ENCODE measurements around the gene ST6GALNAC5.

ST6GALNAC5 gene

DNA sequence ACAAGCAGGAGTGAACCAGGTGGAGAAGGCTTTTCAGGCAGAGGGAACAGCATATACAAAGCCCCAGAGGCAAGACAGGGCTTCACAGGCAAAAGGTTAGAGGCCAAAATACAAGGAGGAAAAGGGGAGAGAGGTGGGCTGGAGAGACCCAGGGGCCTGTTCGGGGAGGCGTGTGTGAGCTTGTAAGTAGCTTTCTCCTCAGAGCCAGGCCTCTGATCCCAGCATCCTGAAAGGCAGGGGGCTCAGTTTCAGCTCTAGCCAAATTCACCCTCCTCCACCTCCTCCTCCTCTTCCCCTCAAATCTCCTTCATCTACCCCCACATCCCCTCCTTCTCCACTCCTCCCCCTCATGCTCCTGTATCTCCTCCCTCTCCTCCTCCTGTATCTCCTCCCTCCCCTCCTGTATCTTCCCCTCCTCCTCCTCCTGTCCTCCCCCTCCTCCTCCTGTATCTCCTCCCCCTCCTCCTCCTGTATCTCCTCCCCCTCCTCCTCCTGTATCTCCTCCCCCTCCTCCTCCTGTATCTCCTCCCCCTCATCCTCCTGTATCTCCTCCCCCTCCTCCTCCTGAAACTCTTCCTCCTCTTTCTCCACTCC lies 148.6 kb downstream of the ST6GALNAC5 start:
- TF ChIP-seq, protein P1, sequence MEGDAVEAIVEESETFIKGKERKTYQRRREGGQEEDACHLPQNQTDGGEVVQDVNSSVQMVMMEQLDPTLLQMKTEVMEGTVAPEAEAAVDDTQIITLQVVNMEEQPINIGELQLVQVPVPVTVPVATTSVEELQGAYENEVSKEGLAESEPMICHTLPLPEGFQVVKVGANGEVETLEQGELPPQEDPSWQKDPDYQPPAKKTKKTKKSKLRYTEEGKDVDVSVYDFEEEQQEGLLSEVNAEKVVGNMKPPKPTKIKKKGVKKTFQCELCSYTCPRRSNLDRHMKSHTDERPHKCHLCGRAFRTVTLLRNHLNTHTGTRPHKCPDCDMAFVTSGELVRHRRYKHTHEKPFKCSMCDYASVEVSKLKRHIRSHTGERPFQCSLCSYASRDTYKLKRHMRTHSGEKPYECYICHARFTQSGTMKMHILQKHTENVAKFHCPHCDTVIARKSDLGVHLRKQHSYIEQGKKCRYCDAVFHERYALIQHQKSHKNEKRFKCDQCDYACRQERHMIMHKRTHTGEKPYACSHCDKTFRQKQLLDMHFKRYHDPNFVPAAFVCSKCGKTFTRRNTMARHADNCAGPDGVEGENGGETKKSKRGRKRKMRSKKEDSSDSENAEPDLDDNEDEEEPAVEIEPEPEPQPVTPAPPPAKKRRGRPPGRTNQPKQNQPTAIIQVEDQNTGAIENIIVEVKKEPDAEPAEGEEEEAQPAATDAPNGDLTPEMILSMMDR (conservative IDR thresholded peaks at IDR 0.05; ENCODE audit: control insufficient read depth, insufficient read depth, low read depth, low read length) = no peak
- DNase-seq (ENCODE audit: low read depth) = no peak

GRCh38 chr1:77016386-77016985 lies 149.2 kb downstream of the ST6GALNAC5 start:
- TF ChIP-seq, protein P1 (conservative IDR thresholded peaks at IDR 0.05; ENCODE audit: control insufficient read depth, insufficient read depth, low read depth, low read length) = no peak

More for the DNA sequence above, 148.6 kb downstream of the ST6GALNAC5 start:
- no peak overlapping the region for H3K4me3 ChIP-seq (ENCODE audit: control insufficient read depth, low read depth, low read length)

GRCh38 chr1:77018311-77018710 lies 151.0 kb downstream of the ST6GALNAC5 start:
- TF ChIP-seq, protein P1 (conservative IDR thresholded peaks at IDR 0.05; ENCODE audit: control insufficient read depth, insufficient read depth, low read depth, low read length) = no peak

More at GRCh38 chr1:77016386-77016985, 149.2 kb downstream of the ST6GALNAC5 start:
- DNase-seq (ENCODE audit: low read depth) = no peak
- no peak overlapping the region for H3K4me3 ChIP-seq (ENCODE audit: control insufficient read depth, low read depth, low read length)

DNA sequence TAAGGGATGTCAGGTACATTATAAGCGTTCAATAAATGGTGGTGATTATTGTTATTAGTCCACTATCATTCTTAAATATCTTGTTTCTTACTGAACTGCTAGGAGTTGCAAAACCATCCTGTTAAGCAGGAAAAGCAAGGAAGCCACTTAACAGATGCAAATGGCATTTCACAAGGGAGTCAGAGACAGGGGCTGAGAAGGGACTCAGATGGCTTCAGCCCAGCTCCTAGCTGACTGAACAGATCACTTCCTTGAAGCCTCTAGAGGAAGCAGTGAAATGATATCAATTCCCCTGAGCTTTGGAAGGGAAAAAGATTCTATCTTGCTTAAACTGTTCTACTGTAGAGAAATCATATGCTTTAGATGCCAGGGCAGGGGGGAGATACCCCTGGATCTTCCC lies 151.5 kb downstream of the ST6GALNAC5 start:
- TF ChIP-seq, protein P1 (conservative IDR thresholded peaks at IDR 0.05; ENCODE audit: control insufficient read depth, insufficient read depth, low read depth, low read length) = no peak
- H3K4me3 ChIP-seq (ENCODE audit: control insufficient read depth, low read depth, low read length) = no peak overlapping the region
- no peak for DNase-seq (ENCODE audit: low read depth)

More at GRCh38 chr1:77018311-77018710, 151.0 kb downstream of the ST6GALNAC5 start:
- DNase-seq (ENCODE audit: low read depth) = no peak
- H3K4me3 ChIP-seq (ENCODE audit: control insufficient read depth, low read depth, low read length) = no peak overlapping the region

DNA sequence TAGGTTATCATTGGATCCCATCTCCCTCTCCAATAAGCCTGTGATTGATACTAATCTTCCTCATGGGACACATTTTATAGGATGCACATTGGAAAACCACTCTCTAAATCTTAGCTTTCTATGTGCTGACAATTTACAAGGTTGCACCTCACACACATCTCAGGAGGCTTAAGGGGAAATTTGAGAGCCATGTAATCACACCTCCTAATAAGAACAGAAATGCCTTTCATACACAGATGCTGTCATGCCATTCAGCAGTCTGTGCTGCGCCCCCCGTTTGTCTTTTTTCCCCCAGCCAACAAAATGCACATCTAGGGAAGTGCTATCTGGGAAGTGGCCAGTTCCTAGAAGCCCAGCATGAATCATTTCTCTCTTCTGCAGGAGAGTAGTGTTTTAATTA lies 154.5 kb downstream of the ST6GALNAC5 start:
- TF ChIP-seq, protein P1 (conservative IDR thresholded peaks at IDR 0.05; ENCODE audit: control insufficient read depth, insufficient read depth, low read depth, low read length) = no peak
- DNase-seq (ENCODE audit: low read depth) = no peak
- no peak overlapping the region for H3K4me3 ChIP-seq (ENCODE audit: control insufficient read depth, low read depth, low read length)

DNA sequence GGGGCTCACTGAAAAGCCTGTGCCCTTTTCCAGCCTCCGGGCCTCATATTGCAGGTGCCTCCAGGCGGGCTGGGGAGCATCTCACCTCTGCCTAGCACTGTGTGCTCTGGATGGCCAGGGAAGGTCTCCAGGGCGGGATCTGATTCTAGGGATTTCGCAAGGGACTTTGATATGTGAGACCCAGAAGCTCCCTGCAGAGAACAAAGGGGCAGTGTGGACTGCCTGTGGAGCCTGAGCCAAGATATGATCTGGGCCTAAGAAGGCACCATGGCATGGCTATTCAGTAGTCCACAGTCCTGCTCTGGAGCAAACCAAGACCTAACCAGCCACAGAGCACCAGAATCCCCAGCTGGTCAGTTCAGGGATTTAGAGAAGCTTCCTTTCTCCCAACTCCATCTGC lies 157.2 kb downstream of the ST6GALNAC5 start:
- TF ChIP-seq, protein P1 (conservative IDR thresholded peaks at IDR 0.05; ENCODE audit: control insufficient read depth, insufficient read depth, low read depth, low read length) = no peak
- DNase-seq (ENCODE audit: low read depth) = no peak
- no peak overlapping the region for H3K4me3 ChIP-seq (ENCODE audit: control insufficient read depth, low read depth, low read length)
